ENCODE measurements around the gene GALM. TPM values are rescaled to one million over a fixed set of nuclear protein-coding genes. Genes with fewer than 3 reads are reported as not detected.

The GALM gene
- total RNA-seq, 1 experiment from 2014 or later, result 10.0 TPM

- Mint-ChIP-seq H3K27ac (no peak overlapping the region), H3K4me1 (peaks cover 0 to 11% of the 10 kb centered on the region in 2 experiments; a peak in 2 of 4 replicates), H3K27me3 (ENCODE audit: low read depth) (no peaks in the 10 kb centered on the region), H3K4me3 (no peak overlapping the region), H3K36me3 (ENCODE audit: insufficient read depth in 1 of 3, low read depth in 3 of 3) (peaks cover 0 to 4% (median 4%) of the 10 kb centered on the region in 3 experiments; a peak in 3 of 7 replicates), H3K9me3 (no peaks in the 10 kb centered on the region)
- H3K27ac ChIP-seq (ENCODE audit: insufficient read length, low read depth, low read length), result no peak overlapping the region
- H3K9me3 ChIP-seq (ENCODE audit: control insufficient read depth, low read depth, low read length), result no peaks in the 10 kb centered on the region
- H2AFZ ChIP-seq (ENCODE audit: low read length), result no peak overlapping the region
- no peak overlapping the region for H2BK20ac ChIP-seq (ENCODE audit: low read depth, low read length, poor library complexity, severe bottlenecking)
- no CpG with 5 or more reads among the region's 8 CpGs for WGBS (ENCODE audit: extremely low coverage, insufficient read length, low lambda C conversion rate)
- no peak for DNase-seq
- no peak overlapping the region for H4K8ac ChIP-seq (replicated peaks; ENCODE audit: insufficient read length, low read depth, low read length)
- H3K4me1 ChIP-seq (ENCODE audit: insufficient read depth, low read length), result no peaks in the 10 kb centered on the region
- no peak for TF ChIP-seq CTCF (conservative IDR thresholded peaks at IDR 0.05)
- H3K79me2 ChIP-seq (ENCODE audit: insufficient read depth, low read length), result no peaks in the 10 kb centered on the region
- H3K79me1 ChIP-seq (ENCODE audit: insufficient read depth, low read depth, low read length, poor library complexity, severe bottlenecking), result no peaks in the 10 kb centered on the region
- no peak overlapping the region for H3K23ac ChIP-seq (ENCODE audit: insufficient read length, low read depth, low read length)
- no peaks in the 10 kb centered on the region for H4K20me1 ChIP-seq (ENCODE audit: control insufficient read depth, insufficient read depth, insufficient read length)
- no peaks in the 10 kb centered on the region for H3K23me2 ChIP-seq (ENCODE audit: insufficient read length, low read depth, low read length, poor library complexity, severe bottlenecking)
- no peak overlapping the region for H4K91ac ChIP-seq (ENCODE audit: insufficient read length, low read depth, low read length)
- H3K18ac ChIP-seq (ENCODE audit: insufficient read length, low read depth, low read length), result no peak overlapping the region
- no peak overlapping the region for H2BK120ac ChIP-seq (ENCODE audit: low read depth, low read length, poor library complexity, severe bottlenecking)
- no peak overlapping the region for H3K4ac ChIP-seq (ENCODE audit: low read depth, low read length)
- H2BK15ac ChIP-seq (ENCODE audit: low read depth, low read length), result no peak overlapping the region
- no peak overlapping the region for H2BK5ac ChIP-seq (ENCODE audit: insufficient read length, low read length)
- H3T11ph ChIP-seq (ENCODE audit: low read length), result no peak overlapping the region
- H3K4me2 ChIP-seq (ENCODE audit: insufficient read depth, insufficient read length, low read length), result no peak overlapping the region
- no peak overlapping the region for H3K56ac ChIP-seq (ENCODE audit: insufficient read length, low read depth, low read length)
- no peak overlapping the region for H4K5ac ChIP-seq (ENCODE audit: insufficient read length, low read depth, low read length)
- H2BK12ac ChIP-seq (ENCODE audit: insufficient read length, low read depth, low read length), result no peak overlapping the region
- H3K27me3 ChIP-seq (ENCODE audit: insufficient read depth, low read length), result no peaks in the 10 kb centered on the region
- H3K9ac ChIP-seq (ENCODE audit: extremely low read depth, insufficient read length, low read length), result no peak overlapping the region
- no peak overlapping the region for H2AK5ac ChIP-seq (ENCODE audit: insufficient read length, low read length)
- H3K14ac ChIP-seq (ENCODE audit: insufficient read depth, low read length), result no peak overlapping the region
These were observed 24.8 kb downstream of the GALM start for GRCh38 chr2:38690499-38691420.

Measured in H9 (cell line).